ENCODE results near the gene EPHA5.

Gene EPHA5
- 0 reads per million in 3 donors for total RNA-seq

- no peak for DNase-seq
- Histone ChIP-seq H3K27ac (ENCODE audit: insufficient read depth, low read length, poor library complexity, severe bottlenecking) (no peak within 1 kb of the TSS), H3K4me1 (ENCODE audit: control insufficient read depth, insufficient read depth, low read length, poor library complexity, severe bottlenecking) (no peaks in the 10 kb centered on the region), H3K4me3 (ENCODE audit: insufficient read depth, low read depth, low read length, poor library complexity, severe bottlenecking) (no peak within 1 kb of the TSS), H3K9me3 (ENCODE audit: control insufficient read depth, low read length) (no peaks in the 10 kb centered on the region), H3K27me3 (replicated peaks; ENCODE audit: control insufficient read depth, insufficient read depth, low read length, poor library complexity, severe bottlenecking) (peaks cover 4% of the 10 kb centered on the region), H3K36me3 (ENCODE audit: control insufficient read depth, insufficient read depth, low read length) (no peaks in the 10 kb centered on the region)
These were observed at the start of gene EPHA5 for GRCh38 chr4:65670331-65671031. TSS of gene EPHA5 (minus strand) at chr4:65670489. CDS start at chr4:65669742, 747 bp downstream.

- Histone ChIP-seq H3K27ac (ENCODE audit: insufficient read depth, low read length, poor library complexity, severe bottlenecking) (no peak overlapping the region), H3K4me1 (ENCODE audit: control insufficient read depth, insufficient read depth, low read length, poor library complexity, severe bottlenecking) (no peaks in the 10 kb centered on the region), H3K36me3 (ENCODE audit: control insufficient read depth, insufficient read depth, low read length) (no peaks in the 10 kb centered on the region), H3K4me3 (ENCODE audit: insufficient read depth, low read depth, low read length, poor library complexity, severe bottlenecking) (no peak overlapping the region), H3K27me3 (replicated peaks; ENCODE audit: control insufficient read depth, insufficient read depth, low read length, poor library complexity, severe bottlenecking) (no peaks in the 10 kb centered on the region), H3K9me3 (ENCODE audit: control insufficient read depth, low read length) (no peaks in the 10 kb centered on the region)
- no peak for DNase-seq
These were observed 49.3 kb upstream of the EPHA5 start for GRCh38 chr4:65719635-65720034.

- no peak overlapping the region for H3K4me3 ChIP-seq (ENCODE audit: insufficient read depth, low read depth, low read length, poor library complexity, severe bottlenecking)
- DNase-seq, result no peak
- no peaks in the 10 kb centered on the region for H3K9me3 ChIP-seq (ENCODE audit: control insufficient read depth, low read length)
- H3K27me3 ChIP-seq (replicated peaks; ENCODE audit: control insufficient read depth, insufficient read depth, low read length, poor library complexity, severe bottlenecking), result no peaks in the 10 kb centered on the region
- no peak overlapping the region for H3K27ac ChIP-seq (ENCODE audit: insufficient read depth, low read length, poor library complexity, severe bottlenecking)
- H3K4me1 ChIP-seq (ENCODE audit: control insufficient read depth, insufficient read depth, low read length, poor library complexity, severe bottlenecking), result no peaks in the 10 kb centered on the region
- no peaks in the 10 kb centered on the region for H3K36me3 ChIP-seq (ENCODE audit: control insufficient read depth, insufficient read depth, low read length)
These were observed 28.3 kb upstream of the EPHA5 start for GRCh38 chr4:65698631-65699030.

- no peak for DNase-seq
- Histone ChIP-seq H3K36me3 (ENCODE audit: control insufficient read depth, insufficient read depth, low read length) (no peaks in the 10 kb centered on the region), H3K9me3 (ENCODE audit: control insufficient read depth, low read length) (no peaks in the 10 kb centered on the region), H3K27me3 (replicated peaks; ENCODE audit: control insufficient read depth, insufficient read depth, low read length, poor library complexity, severe bottlenecking) (no peaks in the 10 kb centered on the region), H3K4me1 (ENCODE audit: control insufficient read depth, insufficient read depth, low read length, poor library complexity, severe bottlenecking) (no peaks in the 10 kb centered on the region), H3K27ac (ENCODE audit: insufficient read depth, low read length, poor library complexity, severe bottlenecking) (no peak overlapping the region), H3K4me3 (ENCODE audit: insufficient read depth, low read depth, low read length, poor library complexity, severe bottlenecking) (no peak overlapping the region)
These were observed 26.1 kb upstream of the EPHA5 start for GRCh38 chr4:65696436-65696835.

GRCh38 chr4:65671372-65671771, 1.1 kb upstream of the EPHA5 start:
- peaks cover 4% of the 10 kb centered on the region for H3K27me3 ChIP-seq (replicated peaks; ENCODE audit: control insufficient read depth, insufficient read depth, low read length, poor library complexity, severe bottlenecking)
- no peaks in the 10 kb centered on the region for H3K9me3 ChIP-seq (ENCODE audit: control insufficient read depth, low read length)
- H3K27ac ChIP-seq (ENCODE audit: insufficient read depth, low read length, poor library complexity, severe bottlenecking), result no peak overlapping the region
- no peak overlapping the region for H3K4me3 ChIP-seq (ENCODE audit: insufficient read depth, low read depth, low read length, poor library complexity, severe bottlenecking)
- no peaks in the 10 kb centered on the region for H3K36me3 ChIP-seq (ENCODE audit: control insufficient read depth, insufficient read depth, low read length)
- no peaks in the 10 kb centered on the region for H3K4me1 ChIP-seq (ENCODE audit: control insufficient read depth, insufficient read depth, low read length, poor library complexity, severe bottlenecking)
- no peak for DNase-seq

GRCh38 chr4:65670020-65670330, 314 bp downstream of the EPHA5 start:
- no peaks in the 10 kb centered on the region for H3K36me3 ChIP-seq (ENCODE audit: control insufficient read depth, insufficient read depth, low read length)
- H3K4me3 ChIP-seq (ENCODE audit: insufficient read depth, low read depth, low read length, poor library complexity, severe bottlenecking), result no peak overlapping the region
- no peak for DNase-seq
- peaks cover 4% of the 10 kb centered on the region for H3K27me3 ChIP-seq (replicated peaks; ENCODE audit: control insufficient read depth, insufficient read depth, low read length, poor library complexity, severe bottlenecking)
- no peaks in the 10 kb centered on the region for H3K4me1 ChIP-seq (ENCODE audit: control insufficient read depth, insufficient read depth, low read length, poor library complexity, severe bottlenecking)
- no peak overlapping the region for H3K27ac ChIP-seq (ENCODE audit: insufficient read depth, low read length, poor library complexity, severe bottlenecking)
- no peaks in the 10 kb centered on the region for H3K9me3 ChIP-seq (ENCODE audit: control insufficient read depth, low read length)

- peaks cover 4% of the 10 kb centered on the region for H3K27me3 ChIP-seq (replicated peaks; ENCODE audit: control insufficient read depth, insufficient read depth, low read length, poor library complexity, severe bottlenecking)
- H3K4me1 ChIP-seq (ENCODE audit: control insufficient read depth, insufficient read depth, low read length, poor library complexity, severe bottlenecking), result no peaks in the 10 kb centered on the region
- no peak overlapping the region for H3K27ac ChIP-seq (ENCODE audit: insufficient read depth, low read length, poor library complexity, severe bottlenecking)
- H3K4me3 ChIP-seq (ENCODE audit: insufficient read depth, low read depth, low read length, poor library complexity, severe bottlenecking), result no peak overlapping the region
- DNase-seq, result no peak
- H3K9me3 ChIP-seq (ENCODE audit: control insufficient read depth, low read length), result no peaks in the 10 kb centered on the region
- no peaks in the 10 kb centered on the region for H3K36me3 ChIP-seq (ENCODE audit: control insufficient read depth, insufficient read depth, low read length)
These were observed 924 bp downstream of the EPHA5 start for GRCh38 chr4:65669111-65670019.

GRCh38 chr4:65668201-65669089, 1.8 kb downstream of the EPHA5 start:
- H3K27me3 ChIP-seq (replicated peaks; ENCODE audit: control insufficient read depth, insufficient read depth, low read length, poor library complexity, severe bottlenecking), result peaks cover 4% of the 10 kb centered on the region
- H3K27ac ChIP-seq (ENCODE audit: insufficient read depth, low read length, poor library complexity, severe bottlenecking), result no peak overlapping the region
- H3K9me3 ChIP-seq (ENCODE audit: control insufficient read depth, low read length), result no peaks in the 10 kb centered on the region
- no peaks in the 10 kb centered on the region for H3K36me3 ChIP-seq (ENCODE audit: control insufficient read depth, insufficient read depth, low read length)
- no peaks in the 10 kb centered on the region for H3K4me1 ChIP-seq (ENCODE audit: control insufficient read depth, insufficient read depth, low read length, poor library complexity, severe bottlenecking)
- no peak for DNase-seq
- no peak overlapping the region for H3K4me3 ChIP-seq (ENCODE audit: insufficient read depth, low read depth, low read length, poor library complexity, severe bottlenecking)

GRCh38 chr4:65667506-65668041, 2.7 kb downstream of the EPHA5 start:
- H3K4me1 ChIP-seq (ENCODE audit: control insufficient read depth, insufficient read depth, low read length, poor library complexity, severe bottlenecking), result no peaks in the 10 kb centered on the region
- H3K9me3 ChIP-seq (ENCODE audit: control insufficient read depth, low read length), result no peaks in the 10 kb centered on the region
- H3K36me3 ChIP-seq (ENCODE audit: control insufficient read depth, insufficient read depth, low read length), result no peaks in the 10 kb centered on the region
- no peak overlapping the region for H3K4me3 ChIP-seq (ENCODE audit: insufficient read depth, low read depth, low read length, poor library complexity, severe bottlenecking)
- no peak overlapping the region for H3K27ac ChIP-seq (ENCODE audit: insufficient read depth, low read length, poor library complexity, severe bottlenecking)
- peaks cover 4% of the 10 kb centered on the region for H3K27me3 ChIP-seq (replicated peaks; ENCODE audit: control insufficient read depth, insufficient read depth, low read length, poor library complexity, severe bottlenecking)
- DNase-seq, result no peak

Measured in effector memory CD4-positive, alpha-beta T cell (primary cell).